Cardiac muscle cell (in vitro differentiated cells and primary cell): Measurements from ENCODE around the gene SPG7. TPM values are rescaled to one million over a fixed set of nuclear protein-coding genes. Genes with fewer than 3 reads are reported as not detected.

Source experiments
- DNase-seq, 2 donors: peaks; one replicate each; pipeline versions ENCODE4 v3.0.0 to v3.0.0-alpha.2; 2010 to 2017; ENCODE audit warnings: low read depth in 1 of 2, low spot score in 1 of 2
- H3K27ac ChIP-seq: fragments of 200-600 bp; sonication (generic); 2 replicates; pipeline ENCODE4 v1.5.1; 2016
- H3K27me3 ChIP-seq: fragments of 200-600 bp; sonication (generic); 2 replicates; pipeline ENCODE4 v1.6.0; 2016; ENCODE audit warnings: control low read depth
- H3K36me3 ChIP-seq: fragments of 200-600 bp; sonication (generic); 2 replicates; pipeline ENCODE4 v1.5.1; 2016; ENCODE audit warnings: control low read depth
- H3K4me1 ChIP-seq: fragments of 200-600 bp; sonication (generic); 2 replicates; pipeline ENCODE4 v1.8.1; 2017; ENCODE audit warnings: low read depth, mild to moderate bottlenecking, mixed run types
- H3K4me3 ChIP-seq: fragments of 200-600 bp; sonication (generic); 2 replicates; pipeline ENCODE4 v1.5.1; 2016; ENCODE audit warnings: mild to moderate bottlenecking
- H3K9me3 ChIP-seq: fragments of 200-600 bp; sonication (generic); 2 replicates; pipeline ENCODE4 v1.5.1; 2017; ENCODE audit warnings: low read depth, mild to moderate bottlenecking, control low read depth
- polyA plus RNA-seq: library from polyadenylated mRNA; unstranded; fragments of >200 nt; fragmentation: Nextera tagmentation; extraction: Ambion mirVana; gene quantifications from 2 replicates; pipeline ENCODE4 v1.2.1, GENCODE V29; 2016
- total RNA-seq: library from RNA; depleted of rRNA; stranded (reverse); fragments of >200 nt; gene quantifications from 2 replicates; pipeline ENCODE4 v1.2.3, GENCODE V29; 2016
- TF ChIP-seq, protein P1 (sequence below): IDR thresholded peaks from 2 replicates; pipeline ENCODE4 v1.5.1; 2012; ENCODE audit warnings: low read depth, mild to moderate bottlenecking, low read length

SPG7 gene
- total and polyA plus RNA-seq, 2 experiments from 2014 or later, result 110 to 248 TPM

DNA sequence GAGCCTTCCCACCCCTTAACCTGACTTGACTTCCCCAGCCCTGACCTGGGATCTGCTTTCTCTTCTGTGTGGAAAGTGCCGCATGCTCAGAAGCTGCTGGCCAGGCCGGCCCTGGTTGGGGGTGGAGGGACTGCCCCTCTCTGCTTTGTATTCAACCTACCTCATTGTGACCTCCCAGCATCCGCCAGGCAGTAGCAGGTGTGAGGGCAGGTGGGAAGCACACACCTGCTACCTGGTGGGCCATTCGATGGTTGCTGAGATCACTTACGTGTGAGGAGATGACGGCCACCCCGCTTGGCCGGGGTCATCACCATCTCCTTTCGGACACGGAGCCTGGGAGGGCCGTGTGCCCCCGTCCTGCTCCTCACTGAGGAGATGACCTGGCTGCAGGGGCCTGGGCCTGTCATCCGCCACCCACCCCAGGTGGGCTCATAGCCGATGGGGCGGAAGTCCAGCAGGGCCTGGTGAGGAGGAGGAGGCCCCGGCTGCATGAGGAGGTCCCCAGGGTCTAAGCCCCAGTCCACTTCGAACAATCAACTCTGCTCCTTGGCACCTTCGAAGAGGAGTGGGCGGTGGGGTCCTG lies 74.5 kb downstream of the SPG7 start:
- no peak for DNase-seq
- Histone ChIP-seq H3K9me3 (no peaks in the 10 kb centered on the region), H3K4me3 (no peak overlapping the region), H3K27me3 (peaks cover 5% of the 10 kb centered on the region), H3K27ac (no peak overlapping the region), H3K4me1 (peaks cover 5% of the 10 kb centered on the region), H3K36me3 (no peaks in the 10 kb centered on the region)
- TF ChIP-seq, protein P1, sequence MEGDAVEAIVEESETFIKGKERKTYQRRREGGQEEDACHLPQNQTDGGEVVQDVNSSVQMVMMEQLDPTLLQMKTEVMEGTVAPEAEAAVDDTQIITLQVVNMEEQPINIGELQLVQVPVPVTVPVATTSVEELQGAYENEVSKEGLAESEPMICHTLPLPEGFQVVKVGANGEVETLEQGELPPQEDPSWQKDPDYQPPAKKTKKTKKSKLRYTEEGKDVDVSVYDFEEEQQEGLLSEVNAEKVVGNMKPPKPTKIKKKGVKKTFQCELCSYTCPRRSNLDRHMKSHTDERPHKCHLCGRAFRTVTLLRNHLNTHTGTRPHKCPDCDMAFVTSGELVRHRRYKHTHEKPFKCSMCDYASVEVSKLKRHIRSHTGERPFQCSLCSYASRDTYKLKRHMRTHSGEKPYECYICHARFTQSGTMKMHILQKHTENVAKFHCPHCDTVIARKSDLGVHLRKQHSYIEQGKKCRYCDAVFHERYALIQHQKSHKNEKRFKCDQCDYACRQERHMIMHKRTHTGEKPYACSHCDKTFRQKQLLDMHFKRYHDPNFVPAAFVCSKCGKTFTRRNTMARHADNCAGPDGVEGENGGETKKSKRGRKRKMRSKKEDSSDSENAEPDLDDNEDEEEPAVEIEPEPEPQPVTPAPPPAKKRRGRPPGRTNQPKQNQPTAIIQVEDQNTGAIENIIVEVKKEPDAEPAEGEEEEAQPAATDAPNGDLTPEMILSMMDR, result no peak

DNA sequence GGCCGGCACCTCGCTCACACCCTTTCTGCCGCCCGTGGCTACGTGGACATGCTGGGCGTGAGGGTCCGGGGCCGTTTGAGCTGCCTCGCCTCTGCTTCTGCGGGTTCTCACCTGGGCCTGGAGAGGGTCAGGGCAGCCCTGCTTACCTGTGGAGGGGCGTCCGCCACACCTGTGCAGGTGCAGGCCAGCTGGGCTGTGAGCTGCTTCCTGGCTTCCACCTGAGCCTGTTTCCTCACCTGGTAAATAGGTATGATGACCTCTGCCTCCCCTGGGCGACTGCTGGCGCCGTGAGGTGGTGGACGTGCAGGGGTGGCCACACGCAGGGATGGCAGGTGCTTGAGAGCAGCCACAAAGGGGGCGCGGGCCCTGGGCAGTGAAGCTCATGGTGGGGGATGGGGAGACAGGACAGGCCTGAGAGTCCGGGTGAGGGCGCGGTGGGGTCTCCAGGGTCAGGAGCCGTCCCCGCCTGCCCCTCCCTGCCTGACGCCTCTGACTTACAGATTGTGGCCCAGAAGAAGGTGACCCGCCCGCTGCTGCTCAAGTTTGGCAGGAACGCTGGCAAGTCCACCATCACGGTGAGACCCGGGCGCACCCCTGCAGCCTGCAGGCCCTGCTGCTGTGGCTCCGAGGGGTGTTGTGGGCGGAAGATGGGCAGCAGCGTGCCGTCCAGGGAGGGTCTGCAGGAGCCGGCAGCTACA lies 75.1 kb downstream of the SPG7 start:
- no peak for DNase-seq
- peaks cover under 1% of the 10 kb centered on the region for H3K27me3 ChIP-seq
- TF ChIP-seq, protein P1, result no peak
- no peak overlapping the region for H3K4me3 ChIP-seq
- no peak overlapping the region for H3K27ac ChIP-seq
- H3K36me3 ChIP-seq, result no peaks in the 10 kb centered on the region
- no peaks in the 10 kb centered on the region for H3K9me3 ChIP-seq
- H3K4me1 ChIP-seq, result peaks cover 5% of the 10 kb centered on the region

DNA sequence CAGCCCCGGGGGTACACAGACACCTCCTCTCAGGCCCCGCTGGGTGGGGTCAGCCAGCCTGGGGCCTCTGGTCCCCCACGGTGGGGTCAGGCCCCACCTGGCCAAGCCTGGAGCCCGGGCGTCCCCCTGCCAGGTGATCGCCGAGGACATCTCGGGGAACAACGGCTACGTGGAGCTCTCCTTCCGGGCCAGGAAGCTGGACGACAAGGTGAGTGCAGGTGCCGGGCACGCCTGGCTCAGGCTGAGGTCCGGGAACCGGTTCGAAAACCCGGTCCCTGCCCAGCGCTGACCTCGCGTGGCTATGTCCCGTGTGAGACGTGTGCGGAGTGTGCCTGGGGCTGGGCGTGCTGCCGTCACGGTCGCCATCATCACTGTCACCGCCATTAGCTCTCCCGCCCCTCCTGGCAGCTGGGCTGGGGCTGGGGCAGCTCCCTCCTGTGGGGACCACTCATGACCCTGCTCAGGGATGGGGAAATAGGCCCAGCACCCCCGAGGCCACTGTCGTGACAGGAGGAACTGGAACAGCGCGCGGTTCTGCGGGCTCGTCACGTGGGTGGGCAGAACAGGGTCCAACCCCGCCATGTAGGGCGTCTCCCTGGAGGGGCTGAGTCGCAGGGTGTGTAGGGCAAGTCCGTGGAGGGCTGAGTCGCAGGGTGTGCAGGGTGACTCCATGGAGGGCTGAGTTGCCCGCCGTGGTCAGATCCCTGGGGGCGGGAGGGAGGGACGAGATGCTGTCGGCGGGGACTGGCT lies 75.9 kb downstream of the SPG7 start:
- no peak for DNase-seq
- H3K27me3 ChIP-seq, result no peaks in the 10 kb centered on the region

DNA sequence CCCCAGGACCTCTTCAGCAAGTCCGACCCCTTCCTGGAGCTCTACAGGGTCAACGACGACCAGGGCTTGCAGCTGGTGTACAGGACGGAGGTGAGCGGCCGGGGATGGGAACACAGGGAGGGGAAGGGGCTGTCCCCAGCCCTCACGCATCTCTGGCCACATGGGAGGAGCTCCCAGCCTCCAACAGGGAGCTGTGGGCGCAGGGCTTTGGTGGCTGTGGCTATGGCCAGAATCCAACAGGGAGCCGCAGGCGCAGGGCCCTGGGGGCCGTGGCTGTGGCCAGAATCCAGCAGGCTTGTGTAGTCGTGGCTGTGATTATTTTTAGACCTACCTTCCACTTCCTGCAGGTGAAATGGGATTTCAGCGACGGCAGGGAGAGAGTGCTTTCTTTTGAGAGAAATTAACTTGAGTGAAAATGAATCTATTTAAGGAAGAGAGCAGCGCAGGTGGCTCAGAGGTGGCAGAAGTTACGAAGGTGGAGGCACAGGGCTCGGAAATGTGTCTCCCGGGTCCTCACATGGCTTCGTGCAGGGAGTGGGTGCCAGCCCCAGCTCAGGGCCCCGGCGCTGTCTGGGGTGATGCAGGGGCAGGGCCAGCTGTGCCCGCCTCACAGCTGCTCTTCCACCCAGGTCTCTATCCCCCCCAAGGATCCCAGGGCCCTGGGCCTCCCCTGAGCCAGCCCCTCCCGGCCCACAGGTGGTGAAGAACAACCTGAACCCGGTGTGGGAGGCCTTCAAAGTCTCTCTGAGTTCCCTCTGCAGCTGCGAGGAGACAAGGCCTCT lies 76.8 kb downstream of the SPG7 start:
- no peaks in the 10 kb centered on the region for H3K36me3 ChIP-seq
- H3K9me3 ChIP-seq, result no peaks in the 10 kb centered on the region
- no peak overlapping the region for H3K4me3 ChIP-seq
- no peak for DNase-seq
- H3K4me1 ChIP-seq, result peaks cover 5% of the 10 kb centered on the region
- no peaks in the 10 kb centered on the region for H3K27me3 ChIP-seq
- H3K27ac ChIP-seq, result no peak overlapping the region
- TF ChIP-seq, protein P1, result no peak

More for the DNA sequence above, 75.9 kb downstream of the SPG7 start:
- Histone ChIP-seq H3K4me3 (no peak overlapping the region), H3K27ac (no peak overlapping the region), H3K4me1 (peaks cover 5% of the 10 kb centered on the region), H3K36me3 (no peaks in the 10 kb centered on the region), H3K9me3 (no peaks in the 10 kb centered on the region)
- TF ChIP-seq, protein P1, result no peak

DNA sequence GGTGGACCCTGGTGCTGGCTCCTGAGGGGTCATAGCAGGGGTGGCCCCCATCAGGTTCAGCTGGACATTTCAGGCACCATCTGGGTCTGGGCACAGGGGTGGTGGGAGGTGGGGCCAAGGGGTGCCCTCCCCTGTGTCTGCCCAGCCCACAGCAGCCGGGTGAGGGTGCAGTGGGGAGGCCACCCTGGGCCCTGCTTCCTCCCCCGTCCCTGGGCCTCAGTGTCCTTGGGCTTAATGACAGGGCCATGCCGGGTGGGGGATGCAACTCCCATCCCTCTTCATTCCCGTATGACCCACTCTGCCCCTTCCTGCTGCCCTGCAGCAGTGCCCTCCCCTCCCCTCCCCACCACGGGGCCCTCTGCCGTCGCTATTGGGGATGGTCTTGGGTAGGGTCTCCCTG lies 78.0 kb downstream of the SPG7 start:
- TF ChIP-seq, protein P1, result no peak
- Histone ChIP-seq H3K4me1 (peaks cover 5% of the 10 kb centered on the region), H3K27me3 (no peaks in the 10 kb centered on the region), H3K4me3 (no peak overlapping the region), H3K27ac (no peak overlapping the region), H3K36me3 (no peaks in the 10 kb centered on the region), H3K9me3 (no peaks in the 10 kb centered on the region)
- no peak for DNase-seq
